ENCODE measurements around the gene APOF. TPM values are rescaled to one million over a fixed set of nuclear protein-coding genes. Genes with fewer than 3 reads are reported as not detected.
"Not testable (repeated sequence)": the region's sequence is repeated elsewhere in the genome, so short reads cannot be mapped to it uniquely, and the experiment has no call there.

APOF gene
- total RNA-seq, 1 experiment from 2014 or later: not detected

- peak; percentile 45 for DNase-seq (ENCODE audit: low read depth, low spot score)
- in situ Hi-C loops (cut with HindIII; ENCODE audit: low pct_unique_long_range_greater_than_20kb, low sequenced_read_pairs): no loop called here
Measured at GRCh38 chr12:56377310-56377988, 14.8 kb upstream of the APOF start.

GRCh38 chr12:56375598-56376434 is 13.2 kb upstream of the APOF start:
- in situ Hi-C loops (cut with HindIII; ENCODE audit: low pct_unique_long_range_greater_than_20kb, low sequenced_read_pairs): no loop called here
- DNase-seq (ENCODE audit: low read depth, low spot score): no peak

GRCh38 chr12:56374726-56375597 is 12.3 kb upstream of the APOF start:
- no peak for DNase-seq (ENCODE audit: low read depth, low spot score)
- in situ Hi-C loops (cut with HindIII; ENCODE audit: low pct_unique_long_range_greater_than_20kb, low sequenced_read_pairs): no loop called here

- no peak for DNase-seq (ENCODE audit: low read depth, low spot score)
- in situ Hi-C loops (cut with HindIII; ENCODE audit: low pct_unique_long_range_greater_than_20kb, low sequenced_read_pairs): no loop called here
Measured at GRCh38 chr12:56373515-56373914, 10.9 kb upstream of the APOF start.

GRCh38 chr12:56366948-56367347 is 4.3 kb upstream of the APOF start:
- in situ Hi-C loops (cut with HindIII; ENCODE audit: low pct_unique_long_range_greater_than_20kb, low sequenced_read_pairs): no loop called here
- no peak for DNase-seq (ENCODE audit: low read depth, low spot score)

- in situ Hi-C loops (cut with HindIII; ENCODE audit: low pct_unique_long_range_greater_than_20kb, low sequenced_read_pairs): no loop called here
- no peak for DNase-seq (ENCODE audit: low read depth, low spot score)
Measured at GRCh38 chr12:56361487-56362129, 1.0 kb downstream of the APOF start.

GRCh38 chr12:56359851-56360767 is 2.5 kb downstream of the APOF start, which contains the start of gene STAT2:
Gene STAT2, minus strand, starts transcription at chr12:56360107. Its CDS starts 3,536 bp downstream, at chr12:56356571.
- in situ Hi-C loops (cut with HindIII; ENCODE audit: low pct_unique_long_range_greater_than_20kb, low sequenced_read_pairs): no loop called here
- DNase-seq (ENCODE audit: low read depth, low spot score): peak; percentile 100

GRCh38 chr12:56358836-56359532 is 3.7 kb downstream of the APOF start:
- DNase-seq (ENCODE audit: low read depth, low spot score): peak; percentile 80
- in situ Hi-C loops (cut with HindIII; ENCODE audit: low pct_unique_long_range_greater_than_20kb, low sequenced_read_pairs): no loop called here

GRCh38 chr12:56351325-56351724 is 11.3 kb downstream of the APOF start:
- DNase-seq (ENCODE audit: low read depth, low spot score): no peak
- in situ Hi-C loops (cut with HindIII; ENCODE audit: low pct_unique_long_range_greater_than_20kb, low sequenced_read_pairs): no loop called here

GRCh38 chr12:56350662-56351061 is 12.0 kb downstream of the APOF start:
- in situ Hi-C loops (cut with HindIII; ENCODE audit: low pct_unique_long_range_greater_than_20kb, low sequenced_read_pairs): no loop called here
- DNase-seq (ENCODE audit: low read depth, low spot score): no peak

- in situ Hi-C loops (cut with HindIII; ENCODE audit: low pct_unique_long_range_greater_than_20kb, low sequenced_read_pairs): no loop called here
- DNase-seq (ENCODE audit: low read depth, low spot score): no peak
Measured at GRCh38 chr12:56348776-56349175, 13.9 kb downstream of the APOF start.

- in situ Hi-C loops (cut with HindIII; ENCODE audit: low pct_unique_long_range_greater_than_20kb, low sequenced_read_pairs); DNase-seq (ENCODE audit: low read depth, low spot score): not testable (repeated sequence)
Measured at GRCh38 chr12:56347255-56347654, 15.4 kb downstream of the APOF start.

- DNase-seq (ENCODE audit: low read depth, low spot score): peak; percentile 38
Measured at GRCh38 chr12:56346675-56347074, 16.0 kb downstream of the APOF start.

GRCh38 chr12:56342290-56342689 is 20.4 kb downstream of the APOF start:
- in situ Hi-C loops (cut with HindIII; ENCODE audit: low pct_unique_long_range_greater_than_20kb, low sequenced_read_pairs); DNase-seq (ENCODE audit: low read depth, low spot score): not testable (repeated sequence)

More at GRCh38 chr12:56346675-56347074, 16.0 kb downstream of the APOF start:
- in situ Hi-C loops (cut with HindIII; ENCODE audit: low pct_unique_long_range_greater_than_20kb, low sequenced_read_pairs): no loop called here

GRCh38 chr12:56341616-56342015 is 21.0 kb downstream of the APOF start:
- in situ Hi-C loops (cut with HindIII; ENCODE audit: low pct_unique_long_range_greater_than_20kb, low sequenced_read_pairs): no loop called here
- DNase-seq (ENCODE audit: low read depth, low spot score): no peak

- in situ Hi-C loops (cut with HindIII; ENCODE audit: low pct_unique_long_range_greater_than_20kb, low sequenced_read_pairs): no loop called here
- no peak for DNase-seq (ENCODE audit: low read depth, low spot score)
Measured at GRCh38 chr12:56339158-56339422, 23.6 kb downstream of the APOF start.

All from SK-MEL-5 (cell line).